ENCODE measurements around the gene IL36G.
A peak's percentile ranks its signal among the peaks of the same experiment; 100 is the strongest.

Gene IL36G

GRCh38 chr2:112973156-112973555 is 4.7 kb upstream of the IL36G start:
- no peak for DNase-seq

DNA sequence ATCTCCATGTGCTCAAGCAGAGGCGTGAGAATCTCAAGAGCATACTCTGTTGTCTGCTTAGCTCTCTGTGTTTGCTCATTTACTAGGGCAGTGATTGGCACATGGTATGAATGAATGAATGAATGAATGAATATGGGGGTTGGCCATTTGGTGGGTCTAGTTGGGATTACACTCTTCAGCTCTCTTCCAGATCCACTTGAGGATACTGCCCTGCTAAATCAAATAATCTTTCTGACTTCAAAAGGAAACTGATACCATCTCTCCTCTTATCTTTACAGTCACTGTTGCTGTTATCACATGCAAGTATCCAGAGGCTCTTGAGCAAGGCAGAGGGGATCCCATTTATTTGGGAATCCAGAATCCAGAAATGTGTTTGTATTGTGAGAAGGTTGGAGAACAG is 1.9 kb downstream of the IL36G start:
- DNase-seq = no peak

GRCh38 chr2:112980537-112980936 is 2.7 kb downstream of the IL36G start:
- no peak for DNase-seq

- DNase-seq = no peak
These were observed 7.3 kb downstream of the IL36G start for GRCh38 chr2:112985090-112985489.

- no peak for DNase-seq
These were observed 11.8 kb downstream of the IL36G start for GRCh38 chr2:112989611-112990010.

GRCh38 chr2:112993831-112994230 is 16.0 kb downstream of the IL36G start:
- no peak for DNase-seq

DNA sequence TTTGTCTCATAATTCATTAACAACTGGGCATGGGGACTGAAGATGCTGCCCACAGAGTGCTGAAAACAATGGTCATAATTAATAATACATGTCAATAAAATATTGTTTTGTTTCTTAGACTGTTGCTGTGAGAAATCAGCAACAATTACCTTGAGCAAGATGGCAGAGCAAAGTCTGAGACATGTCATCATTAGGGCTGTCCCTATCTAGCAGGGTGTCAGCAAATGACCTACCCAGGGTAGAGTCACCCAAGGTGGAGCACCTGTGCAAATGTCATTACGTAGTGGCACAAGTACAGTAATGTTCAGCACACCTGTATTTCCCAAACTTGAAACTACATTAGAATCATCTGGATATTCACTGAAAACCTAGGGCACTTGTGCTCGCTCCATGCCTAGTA is 16.8 kb downstream of the IL36G start:
- no peak for DNase-seq

GRCh38 chr2:112995346-112995920 is 17.6 kb downstream of the IL36G start:
- DNase-seq = no peak

- peak; percentile 59 for DNase-seq
These were observed 18.8 kb downstream of the IL36G start for GRCh38 chr2:112996635-112997034.

- DNase-seq = no peak
These were observed 19.3 kb downstream of the IL36G start for GRCh38 chr2:112997151-112997550.

DNA sequence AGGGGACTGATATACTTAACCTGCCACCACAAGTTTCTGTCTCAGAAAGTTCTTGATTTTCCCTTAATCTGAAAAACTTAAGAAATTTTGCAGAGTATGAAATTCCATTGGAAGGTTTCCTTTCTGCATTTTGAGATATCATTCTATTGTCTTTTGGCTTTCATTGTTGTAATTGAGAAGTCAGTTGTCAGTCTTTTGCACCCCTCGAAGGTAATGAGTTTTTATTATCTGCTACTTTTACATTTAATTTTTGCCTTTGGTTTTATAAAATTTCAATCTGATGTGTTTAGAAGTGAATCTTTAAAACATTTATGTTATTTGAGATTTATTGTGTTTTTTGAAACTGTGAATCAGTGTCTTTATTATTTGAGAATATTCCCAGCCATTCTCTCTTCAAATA is 22.6 kb downstream of the IL36G start:
- no peak for DNase-seq

DNA sequence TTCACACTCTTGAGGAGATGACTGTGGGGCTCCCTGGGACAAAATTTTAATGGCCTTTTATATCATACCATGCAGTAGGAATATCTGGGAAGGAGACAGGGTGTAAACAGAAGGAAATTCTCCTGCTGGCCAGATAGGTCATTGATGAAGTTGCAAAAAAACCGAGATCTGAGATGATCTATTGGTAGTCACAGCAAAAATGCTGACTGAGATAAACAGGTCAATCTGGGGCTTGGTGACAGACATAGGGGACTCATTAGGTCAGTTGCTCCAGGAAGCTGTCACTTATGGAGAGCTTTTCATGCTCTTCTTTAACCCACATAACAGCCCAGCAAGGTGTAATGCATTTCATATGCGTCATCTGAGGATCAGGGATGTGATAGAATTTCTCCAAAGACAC is 24.9 kb downstream of the IL36G start:
- no peak for DNase-seq

DNA sequence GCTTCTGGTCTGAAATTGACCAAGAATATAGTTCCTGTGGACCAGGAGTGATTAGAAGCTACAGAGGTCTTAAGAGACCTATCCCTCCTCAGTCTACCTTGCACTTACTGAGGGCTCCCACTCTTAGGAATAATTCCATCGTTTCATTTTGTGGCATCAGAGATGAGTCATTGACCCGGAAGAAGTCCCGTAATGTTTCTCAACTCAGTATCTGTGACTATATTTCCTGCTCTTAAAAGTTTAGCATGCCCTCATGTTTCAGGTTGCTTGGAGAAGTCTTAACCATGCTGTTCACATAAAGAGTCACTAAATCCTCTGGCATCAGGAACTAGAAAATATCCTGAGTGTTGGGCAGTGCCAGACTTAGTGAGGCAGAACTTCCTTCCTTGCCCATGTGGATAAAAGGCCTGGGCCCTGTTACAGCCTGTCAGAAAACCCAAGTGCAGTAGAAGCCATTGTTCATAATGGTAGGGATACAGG is 27.3 kb downstream of the IL36G start, which contains the start of gene IL36A:
Gene IL36A, plus strand, starts transcription at position 430 of the 480 bp plus-strand sequence. CDS start 413 bp downstream, outside the sequence.
- no peak for DNase-seq

DNA sequence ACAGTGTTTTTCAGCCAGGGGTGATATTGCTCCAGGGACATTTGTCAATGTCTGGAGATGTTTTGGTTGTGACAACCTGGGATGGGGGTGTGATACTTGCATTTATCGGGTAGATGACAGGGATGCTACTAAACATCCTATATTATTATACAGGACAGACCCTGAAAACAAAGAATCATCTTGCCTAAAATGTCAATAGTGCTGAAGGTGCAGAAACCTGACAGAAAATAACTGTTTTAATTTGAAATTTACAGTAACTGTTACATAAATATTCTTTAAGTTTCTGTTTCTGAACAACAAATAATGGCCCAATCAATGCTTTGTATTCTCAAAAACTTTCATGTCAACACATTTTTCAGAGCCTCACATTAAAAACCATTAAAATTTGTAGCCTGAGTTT is 29.4 kb downstream of the IL36G start:
- DNase-seq = no peak

GRCh38 chr2:113009622-113010021 is 31.8 kb downstream of the IL36G start:
- DNase-seq = no peak

- DNase-seq = no peak
These were observed 32.3 kb downstream of the IL36G start for GRCh38 chr2:113010088-113010487.

GRCh38 chr2:113011108-113011507 is 33.3 kb downstream of the IL36G start:
- DNase-seq = no peak

DNA sequence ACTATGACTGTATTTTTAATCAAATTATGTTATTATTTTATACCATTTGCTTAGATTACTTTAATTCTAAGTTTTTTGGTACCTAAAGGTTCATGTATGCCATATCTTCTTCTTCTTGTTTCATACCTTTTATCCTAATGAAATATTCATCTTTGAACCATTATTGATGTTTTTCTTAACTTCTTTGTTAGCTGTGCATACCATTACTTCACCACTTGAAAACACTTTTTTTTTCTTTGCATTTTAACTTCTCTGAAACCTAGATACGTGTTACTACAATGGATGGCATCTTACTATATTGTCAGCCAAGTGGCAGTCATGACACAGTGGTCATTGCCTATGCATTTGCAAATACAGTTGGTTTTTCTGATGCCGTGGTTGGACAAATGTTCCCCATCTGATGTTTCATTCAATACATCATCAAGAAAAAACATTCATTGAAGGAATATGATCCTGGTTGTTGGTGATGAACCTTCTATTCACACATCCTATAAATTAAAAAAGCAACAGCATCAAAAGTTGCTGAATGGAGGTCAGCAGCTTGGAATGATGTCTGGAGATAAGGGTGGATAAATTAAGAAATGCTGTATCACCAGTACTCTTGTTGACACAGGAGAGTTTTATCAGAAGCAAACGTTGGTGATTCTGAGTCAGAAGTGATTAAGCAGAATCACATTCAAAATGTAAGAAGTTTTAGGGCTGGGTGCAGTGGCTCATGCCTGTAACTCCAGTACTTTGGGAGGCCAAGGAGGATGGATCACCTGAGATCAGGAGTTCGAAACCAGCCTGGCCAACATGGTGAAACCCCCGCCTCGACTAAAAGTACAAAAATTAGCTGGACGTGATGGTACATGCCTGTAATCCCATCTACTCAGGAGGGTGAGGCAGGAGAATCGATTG is 34.9 kb downstream of the IL36G start:
- no peak for DNase-seq

- no peak for DNase-seq
These were observed 35.5 kb downstream of the IL36G start for GRCh38 chr2:113013336-113013661.

GRCh38 chr2:113014067-113014466 is 36.3 kb downstream of the IL36G start:
- no peak for DNase-seq

DNA sequence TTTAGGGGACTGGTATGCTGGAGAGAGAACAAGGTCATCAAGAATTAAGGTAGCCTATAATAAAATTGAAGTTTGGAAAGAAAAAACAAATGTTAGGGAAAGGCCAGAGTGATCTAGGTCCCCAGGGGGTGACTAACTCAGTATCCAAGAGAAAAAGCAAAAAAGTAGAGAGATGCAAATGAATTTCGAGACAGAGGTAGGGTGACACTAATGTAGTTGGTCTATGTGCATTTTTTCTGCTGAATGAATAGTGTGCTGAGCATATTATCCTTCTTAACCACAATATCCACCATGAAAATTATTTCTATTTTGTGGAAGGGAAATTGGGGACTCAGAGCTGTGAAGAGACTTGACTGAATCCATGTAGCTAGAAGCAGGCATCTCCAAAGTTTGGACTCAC is 37.2 kb downstream of the IL36G start:
- no peak for DNase-seq

GRCh38 chr2:113015655-113016054 is 37.8 kb downstream of the IL36G start:
- no peak for DNase-seq

GRCh38 chr2:113018509-113018908 is 40.7 kb downstream of the IL36G start:
- no peak for DNase-seq

GRCh38 chr2:113021312-113021711 is 43.5 kb downstream of the IL36G start:
- DNase-seq = no peak

Measured in T-helper 9 cell (primary cell).